HL-60 (cell line): Measurements from ENCODE around the gene NRXN3.

Experiments used
- DNase-seq, 2 experiments: peaks; one replicate each; pipeline ENCODE4 v3.0.0-alpha.2; 2010 to 2020; ENCODE audit warnings: low read depth in 1 of 2, low spot score in 1 of 2
- H3K27ac ChIP-seq: fragments of 250-450 bp; sonication (Bioruptor Pico); replicated peaks from 2 replicates; pipeline ENCODE4 v1.5.1; 2020; ENCODE audit warnings: mild to moderate bottlenecking, moderate library complexity
- H3K27me3 ChIP-seq: fragments of 250-450 bp; sonication (Bioruptor Pico); 2 replicates; pipeline ENCODE4 v1.5.1; 2021; ENCODE audit warnings: mild to moderate bottlenecking, moderate library complexity; ENCODE audit not compliant: insufficient read depth, poor library complexity, severe bottlenecking
- H3K4me3 ChIP-seq: replicated peaks from 2 replicates; pipeline ENCODE4 v1.5.1; 2011; ENCODE audit warnings: mild to moderate bottlenecking, control low read depth, low read length; ENCODE audit not compliant: insufficient read depth
- CTCF ChIP-seq: IDR thresholded peaks from one replicate; pipeline ENCODE4 v1.5.1; 2011; ENCODE audit warnings: low read length, control low read depth, inconsistent platforms; ENCODE audit not compliant: insufficient read depth
- GABPA ChIP-seq: IDR thresholded peaks from 2 replicates; pipeline ENCODE4 v1.6.1; 2012; ENCODE audit warnings: low read depth
- POLR2AphosphoS5 ChIP-seq: IDR thresholded peaks from 2 replicates; pipeline ENCODE4 v1.6.1; 2012; ENCODE audit warnings: low read depth
- SPI1 ChIP-seq: IDR thresholded peaks from 2 replicates; pipeline ENCODE4 v1.6.1; 2012; ENCODE audit warnings: low read depth, mild to moderate bottlenecking, borderline replicate concordance
- TF ChIP-seq, protein P1 (sequence below): IDR thresholded peaks from 2 replicates; pipeline ENCODE4 v1.6.1; 2012; ENCODE audit warnings: low read depth; ENCODE audit not compliant: insufficient replicate concordance

NRXN3 gene

DNA sequence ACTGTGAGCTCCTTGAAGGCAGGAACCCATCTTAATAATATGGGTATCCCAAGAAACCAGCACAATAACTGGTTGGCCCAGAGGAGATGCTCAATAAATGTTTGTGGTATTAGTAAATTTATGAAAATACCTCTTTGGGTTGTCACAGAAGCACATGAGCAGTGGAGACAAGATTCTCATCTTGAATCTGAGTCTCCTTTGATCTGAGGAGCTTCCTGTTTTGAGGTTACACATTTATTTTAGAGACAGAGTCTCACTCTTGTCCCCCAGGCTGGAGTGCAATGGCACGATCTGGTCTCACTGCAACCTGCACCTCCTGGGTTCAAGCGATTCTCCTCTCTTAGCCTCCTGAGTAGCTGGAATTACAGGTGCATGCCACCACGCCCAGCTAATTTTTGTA is 247.4 kb downstream of the NRXN3 start:
- TF ChIP-seq CTCF = no peak
- no peak for TF ChIP-seq SPI1
- TF ChIP-seq, protein P1, sequence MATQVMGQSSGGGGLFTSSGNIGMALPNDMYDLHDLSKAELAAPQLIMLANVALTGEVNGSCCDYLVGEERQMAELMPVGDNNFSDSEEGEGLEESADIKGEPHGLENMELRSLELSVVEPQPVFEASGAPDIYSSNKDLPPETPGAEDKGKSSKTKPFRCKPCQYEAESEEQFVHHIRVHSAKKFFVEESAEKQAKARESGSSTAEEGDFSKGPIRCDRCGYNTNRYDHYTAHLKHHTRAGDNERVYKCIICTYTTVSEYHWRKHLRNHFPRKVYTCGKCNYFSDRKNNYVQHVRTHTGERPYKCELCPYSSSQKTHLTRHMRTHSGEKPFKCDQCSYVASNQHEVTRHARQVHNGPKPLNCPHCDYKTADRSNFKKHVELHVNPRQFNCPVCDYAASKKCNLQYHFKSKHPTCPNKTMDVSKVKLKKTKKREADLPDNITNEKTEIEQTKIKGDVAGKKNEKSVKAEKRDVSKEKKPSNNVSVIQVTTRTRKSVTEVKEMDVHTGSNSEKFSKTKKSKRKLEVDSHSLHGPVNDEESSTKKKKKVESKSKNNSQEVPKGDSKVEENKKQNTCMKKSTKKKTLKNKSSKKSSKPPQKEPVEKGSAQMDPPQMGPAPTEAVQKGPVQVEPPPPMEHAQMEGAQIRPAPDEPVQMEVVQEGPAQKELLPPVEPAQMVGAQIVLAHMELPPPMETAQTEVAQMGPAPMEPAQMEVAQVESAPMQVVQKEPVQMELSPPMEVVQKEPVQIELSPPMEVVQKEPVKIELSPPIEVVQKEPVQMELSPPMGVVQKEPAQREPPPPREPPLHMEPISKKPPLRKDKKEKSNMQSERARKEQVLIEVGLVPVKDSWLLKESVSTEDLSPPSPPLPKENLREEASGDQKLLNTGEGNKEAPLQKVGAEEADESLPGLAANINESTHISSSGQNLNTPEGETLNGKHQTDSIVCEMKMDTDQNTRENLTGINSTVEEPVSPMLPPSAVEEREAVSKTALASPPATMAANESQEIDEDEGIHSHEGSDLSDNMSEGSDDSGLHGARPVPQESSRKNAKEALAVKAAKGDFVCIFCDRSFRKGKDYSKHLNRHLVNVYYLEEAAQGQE = no peak
- TF ChIP-seq GABPA = no peak
- no peak for TF ChIP-seq POLR2AphosphoS5
- Histone ChIP-seq H3K27ac (no peak overlapping the region), H3K4me3 (no peak overlapping the region), H3K27me3 (no peaks in the 10 kb centered on the region)
- no peak for DNase-seq

DNA sequence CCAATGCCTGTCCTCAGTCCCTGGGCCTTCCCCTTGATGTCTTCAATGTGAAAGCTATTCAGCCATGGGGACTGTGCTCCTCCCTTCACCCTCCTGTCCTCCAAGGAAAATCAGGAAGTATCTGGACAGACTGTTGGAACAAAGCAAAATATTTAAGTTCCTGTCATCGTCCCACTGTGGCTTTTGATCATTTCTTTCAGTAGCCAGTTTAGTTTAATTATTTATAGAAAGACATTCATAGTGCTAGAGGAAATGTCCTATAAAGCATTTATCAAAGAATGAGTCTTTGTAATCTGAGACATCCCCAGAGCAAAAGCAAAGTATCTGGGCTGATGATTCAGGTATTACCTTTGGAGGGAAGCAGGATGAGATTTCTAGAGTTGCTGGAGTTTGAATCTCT is 254.1 kb downstream of the NRXN3 start:
- H3K27ac ChIP-seq = no peak overlapping the region
- no peak for DNase-seq
- H3K4me3 ChIP-seq = no peak overlapping the region
- no peaks in the 10 kb centered on the region for H3K27me3 ChIP-seq
- no peak for TF ChIP-seq POLR2AphosphoS5
- no peak for TF ChIP-seq CTCF
- TF ChIP-seq GABPA = no peak
- no peak for TF ChIP-seq SPI1
- TF ChIP-seq, protein P1 = no peak

- no peak overlapping the region for H3K4me3 ChIP-seq
- no peaks in the 10 kb centered on the region for H3K27me3 ChIP-seq
- no peak for DNase-seq
- TF ChIP-seq SPI1 (no peak), GABPA (no peak), CTCF (no peak), POLR2AphosphoS5 (no peak)
- TF ChIP-seq, protein P1 = no peak
- no peak overlapping the region for H3K27ac ChIP-seq
Observed at GRCh38 chr14:78425330-78425729, 255.2 kb downstream of the NRXN3 start.
